NCI-H2227 treated with DMSO at 0.1 percent for 48 hours (cell line): ENCODE results near the gene RNF214.

Experiments
- DNase-seq: peaks from one replicate; lab custom pipeline; 2025; lab: John Stamatoyannopoulos, UW

The RNF214 gene

GRCh38 chr11:117282956-117283355 is 50.5 kb downstream of the RNF214 start:
- no peak for DNase-seq

- no peak for DNase-seq
Measured at GRCh38 chr11:117284053-117284452, 51.6 kb downstream of the RNF214 start.

DNA sequence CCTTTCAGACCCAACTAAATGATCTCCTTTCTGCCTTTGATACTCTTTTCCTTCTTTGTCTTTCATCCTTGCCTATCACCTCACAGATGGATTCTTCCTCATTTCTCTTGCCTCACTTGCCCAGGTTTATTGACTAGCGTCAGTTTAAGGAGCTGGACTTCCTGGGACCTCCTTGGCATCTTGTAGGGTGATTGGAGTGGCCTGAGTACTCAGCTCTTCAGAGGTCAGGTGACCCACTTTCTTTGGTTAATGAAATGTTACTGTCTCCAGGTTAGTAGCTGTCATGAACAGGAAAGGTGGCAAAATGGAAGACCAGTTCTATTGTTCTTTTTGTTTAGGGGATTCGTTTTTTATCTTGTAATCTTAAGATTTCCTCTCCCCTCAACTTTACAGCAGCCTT is 54.1 kb downstream of the RNF214 start:
- DNase-seq, result no peak

DNA sequence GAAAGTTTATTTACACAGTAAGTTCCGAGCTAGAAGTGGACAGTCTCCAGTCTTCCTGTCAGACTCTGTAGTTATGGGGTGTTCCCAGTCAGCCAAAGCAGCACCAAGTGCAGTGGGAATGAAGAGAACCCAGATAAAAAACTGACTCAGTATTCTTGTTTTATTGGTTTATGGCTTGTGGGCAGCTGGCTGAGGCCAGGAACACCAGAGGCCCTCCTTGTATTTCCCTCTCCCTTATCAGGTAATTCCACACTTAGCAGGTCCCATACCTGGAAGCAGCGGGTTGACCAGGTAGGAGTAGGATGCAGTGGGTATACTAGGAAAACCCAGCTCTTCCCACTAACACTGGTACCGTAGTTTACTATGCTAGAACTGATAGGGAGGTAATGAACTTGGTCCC is 55.2 kb downstream of the RNF214 start:
- DNase-seq, result no peak

- no peak for DNase-seq
Measured at GRCh38 chr11:117289795-117290194, 57.3 kb downstream of the RNF214 start.

DNA sequence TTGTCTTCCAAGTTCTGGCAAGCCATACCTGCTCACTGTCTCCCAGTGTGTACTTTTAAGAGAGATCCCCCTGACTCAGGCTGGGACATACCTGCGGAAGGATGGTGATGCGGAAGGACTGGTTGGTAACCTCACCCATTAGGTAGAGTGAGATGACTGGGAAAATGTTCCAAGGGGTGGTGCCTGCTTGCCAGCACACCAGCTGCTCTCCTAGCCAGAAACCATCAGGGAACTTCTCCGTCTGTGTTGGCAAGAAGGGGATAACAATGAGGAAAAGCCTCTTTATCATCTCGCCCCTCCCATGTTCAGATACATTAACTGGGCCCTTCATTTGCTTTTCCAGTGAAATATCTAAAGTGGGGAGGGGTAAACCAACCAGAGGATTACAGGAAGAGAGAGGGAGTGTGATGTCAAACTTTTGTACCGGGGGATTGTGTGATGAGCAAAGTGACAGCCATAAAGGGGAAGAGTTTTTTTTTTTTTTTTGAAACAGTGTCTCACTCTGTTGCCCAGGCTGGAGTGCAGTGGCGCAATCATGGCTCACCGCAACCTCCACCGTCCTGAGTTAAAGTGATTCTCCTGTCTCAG is 58.4 kb downstream of the RNF214 start, which contains the start of gene BACE1-AS:
BACE1-AS (plus strand) TSS at position 538 of the 588 bp plus-strand sequence.
- no peak for DNase-seq

DNA sequence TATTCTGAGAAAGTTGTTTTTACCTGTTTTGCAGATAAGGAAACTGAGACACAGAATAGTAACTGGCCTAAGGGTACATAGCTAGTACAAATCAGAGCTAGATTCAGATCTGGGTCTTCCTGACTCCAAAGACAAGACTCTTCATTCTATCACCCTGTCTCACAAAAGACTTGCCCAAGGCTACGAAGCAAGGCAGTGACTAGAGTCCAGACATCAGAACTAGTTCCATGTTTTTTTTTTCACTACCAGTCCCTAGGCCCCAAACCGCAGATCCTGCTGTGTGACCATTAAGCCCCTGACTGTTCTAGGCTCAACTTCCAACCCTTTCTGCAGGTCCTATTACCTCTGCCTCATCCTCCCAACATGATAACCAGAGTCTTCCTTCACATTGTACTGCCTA is 60.1 kb downstream of the RNF214 start:
- DNase-seq, result no peak

GRCh38 chr11:117295438-117296137 is 63.1 kb downstream of the RNF214 start:
- no peak for DNase-seq

GRCh38 chr11:117296881-117297280 is 64.4 kb downstream of the RNF214 start:
- DNase-seq, result no peak

- DNase-seq, result no peak
Measured at GRCh38 chr11:117298195-117298594, 65.7 kb downstream of the RNF214 start.

DNA sequence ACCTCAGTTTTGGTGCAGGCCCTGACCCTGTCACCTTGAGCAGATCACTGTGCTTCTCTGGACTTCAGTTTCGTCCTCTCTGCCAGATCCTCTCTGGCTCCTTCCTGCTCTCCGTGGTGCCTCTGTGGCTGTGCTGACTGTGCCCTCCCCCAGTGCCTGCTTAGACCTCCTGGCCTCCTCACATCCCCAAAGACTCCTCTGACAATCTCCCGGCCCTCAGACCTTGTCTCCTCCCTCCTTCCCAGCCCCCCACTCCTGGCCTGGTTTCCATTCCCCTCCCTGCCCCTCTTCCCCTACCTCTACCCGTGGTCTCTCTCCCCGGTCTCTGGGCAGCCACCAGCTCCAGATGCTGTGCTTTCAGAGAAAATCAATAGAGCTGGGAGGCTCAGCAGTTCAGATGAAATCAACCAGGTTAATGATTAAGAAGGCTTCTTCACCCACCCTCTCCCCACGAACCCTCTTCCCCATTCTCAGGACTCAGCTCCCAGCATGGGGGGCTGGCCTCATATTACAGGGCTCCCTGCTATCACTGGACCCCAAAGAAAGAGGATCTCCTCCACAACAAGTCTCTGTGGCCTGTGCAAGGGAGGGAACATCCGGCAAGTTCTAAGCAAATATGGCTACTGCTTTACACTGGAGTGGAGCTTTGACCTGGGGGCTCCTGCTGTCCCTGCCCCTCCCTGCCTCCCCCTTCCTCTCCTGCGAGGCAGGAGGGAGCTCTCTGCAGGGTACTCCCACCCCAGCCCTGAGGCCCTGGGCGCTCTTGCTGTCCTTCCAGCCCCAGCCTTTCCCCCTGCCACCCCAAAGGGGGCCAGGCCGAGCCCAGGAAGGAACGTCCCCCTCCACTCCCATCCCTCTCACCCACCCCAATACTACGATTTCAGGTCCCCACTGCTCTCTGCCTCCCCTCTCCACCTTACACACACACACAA is 67.1 kb downstream of the RNF214 start:
- peak; percentile 47 for DNase-seq

DNA sequence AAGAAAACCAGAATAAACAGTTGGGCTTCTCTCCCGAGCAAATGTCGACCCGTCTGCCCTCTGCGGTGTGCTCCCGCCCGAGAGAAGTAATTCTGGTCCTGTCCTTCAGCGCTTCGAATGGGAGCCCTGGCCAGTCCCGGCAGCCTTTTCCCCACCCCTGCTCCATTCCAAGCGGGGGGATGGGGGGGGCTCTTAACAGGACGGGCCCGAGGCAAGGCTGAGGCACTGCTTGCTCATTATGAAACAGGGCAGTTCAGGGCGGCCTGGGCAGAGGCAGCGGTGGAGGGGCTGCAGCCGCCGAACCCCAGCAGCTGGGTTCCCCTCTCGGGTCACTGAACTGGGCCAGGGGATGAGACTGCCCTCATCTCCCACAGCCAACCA is 67.8 kb downstream of the RNF214 start:
- peak; percentile 9 for DNase-seq

DNA sequence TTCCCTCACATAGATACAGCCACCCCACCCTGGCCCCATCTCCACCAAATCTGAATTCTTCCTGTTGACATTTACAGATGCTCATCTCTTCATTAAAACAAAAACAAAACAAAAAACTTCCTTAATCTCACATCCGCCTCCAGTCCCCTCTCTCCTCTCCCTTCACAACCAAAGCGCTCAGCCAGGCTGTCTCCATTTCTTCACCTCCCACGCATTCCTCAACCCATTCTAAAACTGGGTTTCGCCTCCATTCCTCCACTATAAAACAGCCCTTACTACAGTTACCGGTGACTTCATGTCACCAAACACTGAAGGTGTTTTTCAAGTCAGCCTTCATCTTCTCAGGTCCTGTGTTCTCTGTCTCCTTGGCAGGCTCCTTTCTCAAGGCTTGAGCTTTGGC is 68.3 kb downstream of the RNF214 start:
- no peak for DNase-seq

- no peak for DNase-seq
Measured at GRCh38 chr11:117302228-117302627, 69.8 kb downstream of the RNF214 start.

- no peak for DNase-seq
Measured at GRCh38 chr11:117303101-117303500, 70.6 kb downstream of the RNF214 start.

- DNase-seq, result no peak
Measured at GRCh38 chr11:117303646-117304315, 71.3 kb downstream of the RNF214 start.

DNA sequence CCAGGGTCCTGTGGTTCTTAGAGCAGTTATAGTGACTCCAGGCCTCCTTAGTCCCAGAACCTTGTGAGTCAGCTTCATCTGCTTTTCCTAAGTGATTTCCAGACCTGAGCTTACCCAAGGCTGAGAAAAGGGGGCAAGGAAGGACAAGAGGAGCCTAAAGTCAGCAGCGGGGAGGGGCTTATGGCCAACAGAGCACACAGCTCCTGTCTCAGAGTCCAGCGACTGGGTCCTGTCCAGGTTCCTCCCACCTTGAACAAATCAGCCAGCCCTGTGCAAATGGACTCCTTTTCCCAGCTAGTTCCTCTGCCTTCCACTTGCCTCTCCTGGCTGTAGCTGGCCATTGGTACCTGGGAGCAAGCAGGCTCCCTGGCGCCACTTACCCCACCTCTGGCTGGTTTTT is 72.7 kb downstream of the RNF214 start:
- DNase-seq, result no peak

DNA sequence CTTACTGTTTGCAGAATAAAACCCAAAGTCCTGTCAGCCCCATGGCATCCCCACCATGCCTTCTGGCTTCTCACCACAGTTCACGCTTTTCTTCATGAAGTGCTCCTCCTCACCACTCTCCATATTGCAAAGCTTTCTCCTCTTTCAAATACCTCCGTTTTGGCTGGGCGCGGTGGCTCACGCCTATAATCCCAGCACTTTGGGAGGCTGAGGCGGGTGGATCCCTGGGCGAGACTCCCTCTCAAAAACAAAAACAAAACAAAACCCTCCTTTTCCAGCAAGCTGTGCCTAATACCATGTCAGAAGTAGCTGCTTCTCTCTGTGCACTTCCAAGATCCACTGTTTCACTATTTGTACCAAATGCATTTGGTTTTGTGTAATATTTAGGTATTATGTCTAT is 76.8 kb downstream of the RNF214 start:
- no peak for DNase-seq

DNA sequence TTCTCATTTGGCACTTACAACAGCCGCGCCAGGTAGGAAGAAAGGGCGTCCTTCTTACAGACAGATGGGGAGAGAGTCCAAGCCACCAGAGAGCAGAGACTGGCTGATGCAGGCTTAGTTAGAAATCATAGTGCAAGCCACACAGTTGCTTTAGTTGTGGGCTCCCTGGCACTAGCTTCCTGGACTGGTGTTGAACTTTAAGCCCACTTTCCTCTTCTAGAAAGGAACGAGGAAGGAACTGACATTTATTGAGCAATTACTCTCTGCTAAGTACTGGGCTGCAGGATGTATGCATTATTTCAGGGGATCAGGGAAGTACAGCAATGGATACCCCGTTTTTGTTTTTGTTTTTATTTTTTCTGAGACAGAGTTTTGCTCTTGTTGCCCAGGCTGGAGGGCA is 80.6 kb downstream of the RNF214 start:
- no peak for DNase-seq

GRCh38 chr11:117313828-117314768 is 81.6 kb downstream of the RNF214 start:
- DNase-seq, result no peak

- no peak for DNase-seq
Measured at GRCh38 chr11:117314840-117315239, 82.4 kb downstream of the RNF214 start.
